GM11168 (cell line): ENCODE measurements around the gene COMMD10.

Experiments
- in situ Hi-C: fragments of 300-500 bp; cut with MboI; formaldehyde crosslinking; loops from one replicate; pipeline ENCODE4 v1.12.0; 2022; ENCODE audit warnings: low sequenced_read_pairs; ENCODE audit not compliant: unreplicated experiment

COMMD10 gene

DNA sequence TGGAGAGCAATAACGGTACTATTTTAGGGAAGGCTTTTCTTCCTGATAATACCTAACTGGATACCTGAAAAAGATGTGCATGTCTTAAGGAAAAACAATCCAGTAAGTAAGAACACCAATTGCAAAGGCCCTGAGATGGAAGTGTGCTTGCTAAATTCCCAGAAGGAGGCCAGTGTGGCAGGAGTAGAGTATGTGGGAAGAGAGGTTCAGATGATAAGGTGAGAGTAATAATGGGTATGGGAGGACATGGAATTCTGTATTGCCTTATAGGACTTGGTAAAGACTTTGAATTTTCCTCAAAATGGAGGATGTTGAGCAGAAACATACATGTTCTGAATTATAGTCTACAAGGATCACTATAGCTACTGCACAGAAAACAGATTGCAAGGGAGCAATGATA, 89.3 kb downstream of the COMMD10 start:
- in situ Hi-C loops = no loop called here

DNA sequence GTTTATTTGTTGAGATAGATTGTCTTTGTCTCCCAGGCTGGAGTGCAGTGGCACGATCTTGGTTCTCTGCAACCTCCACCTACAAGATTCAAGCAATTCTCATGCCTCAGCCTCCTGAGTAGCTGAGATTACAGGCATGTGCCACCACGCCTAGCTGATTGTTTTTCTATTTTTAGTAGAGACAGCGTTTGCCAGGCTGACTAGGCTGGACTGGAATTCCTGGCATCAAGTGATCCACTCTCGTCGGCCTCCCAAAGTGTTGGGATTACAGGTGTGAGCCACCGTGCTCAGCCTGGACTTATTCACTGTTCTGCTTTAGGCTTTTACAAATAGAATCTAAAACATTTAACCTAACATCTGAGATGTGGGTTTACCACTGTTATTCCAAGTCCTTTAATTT, 91.3 kb downstream of the COMMD10 start:
- in situ Hi-C loops = no loop called here

DNA sequence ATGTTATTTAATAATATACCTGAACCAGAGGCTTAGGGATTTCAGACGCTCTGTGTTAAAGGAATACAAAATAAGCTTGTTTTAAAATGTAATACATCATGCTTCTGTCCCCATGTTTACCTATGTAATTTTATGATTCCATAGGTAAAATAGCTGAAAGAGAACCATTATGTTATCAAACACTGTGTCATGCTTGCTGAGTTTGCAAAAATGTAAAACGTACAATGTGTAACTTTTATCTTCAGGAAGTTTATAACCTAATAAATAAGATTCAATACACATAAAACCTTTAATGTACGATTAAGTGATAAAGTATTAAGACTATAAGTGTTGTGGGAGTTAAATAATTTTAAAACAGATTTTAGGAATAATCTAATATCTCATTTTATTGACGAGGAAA, 94.1 kb downstream of the COMMD10 start:
- in situ Hi-C loops = no loop called here

DNA sequence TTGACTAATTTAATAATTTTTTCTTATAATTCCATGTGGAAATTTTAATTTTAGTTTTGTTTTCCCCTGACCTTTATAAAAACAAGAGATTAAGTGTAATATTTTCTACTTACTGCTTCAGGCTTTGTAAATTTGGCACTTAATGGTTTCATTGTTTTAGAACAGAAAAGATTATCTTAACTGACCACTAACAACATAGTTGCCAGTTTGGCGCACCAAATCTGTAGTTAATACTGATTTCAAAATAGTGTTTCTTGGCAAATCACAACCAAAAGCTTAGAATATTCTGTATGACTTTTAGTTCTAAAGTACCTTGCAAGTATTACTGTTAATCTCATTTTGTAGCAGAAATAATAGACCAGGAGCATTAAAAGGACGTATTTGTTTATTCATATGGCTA, 124.3 kb downstream of the COMMD10 start:
- in situ Hi-C loops = no loop called here

GRCh38 chr5:116212225-116212624, 127.4 kb downstream of the COMMD10 start:
- in situ Hi-C loops = no loop called here

DNA sequence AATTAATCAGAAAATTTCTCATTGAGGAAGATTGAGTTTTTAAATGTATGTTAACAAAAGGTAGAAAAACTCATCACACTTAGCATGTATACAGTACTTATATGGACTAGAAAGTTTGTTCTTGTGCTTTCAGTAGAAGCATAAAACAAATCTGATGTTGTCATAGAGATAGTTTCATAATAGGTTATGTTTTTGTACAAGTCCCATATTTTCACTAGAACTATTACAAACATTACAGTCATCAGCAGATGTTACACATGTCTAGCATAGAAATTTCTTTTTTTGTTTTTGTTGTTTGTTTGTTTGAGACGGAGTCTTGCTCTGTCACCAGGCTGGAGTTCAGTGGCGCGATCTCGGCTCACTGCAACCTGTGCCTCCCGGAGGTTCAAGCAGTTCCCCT, 131.4 kb downstream of the COMMD10 start:
- in situ Hi-C loops = no loop called here

- in situ Hi-C loops = no loop called here
Measured at GRCh38 chr5:116225281-116225922, 140.6 kb downstream of the COMMD10 start.

DNA sequence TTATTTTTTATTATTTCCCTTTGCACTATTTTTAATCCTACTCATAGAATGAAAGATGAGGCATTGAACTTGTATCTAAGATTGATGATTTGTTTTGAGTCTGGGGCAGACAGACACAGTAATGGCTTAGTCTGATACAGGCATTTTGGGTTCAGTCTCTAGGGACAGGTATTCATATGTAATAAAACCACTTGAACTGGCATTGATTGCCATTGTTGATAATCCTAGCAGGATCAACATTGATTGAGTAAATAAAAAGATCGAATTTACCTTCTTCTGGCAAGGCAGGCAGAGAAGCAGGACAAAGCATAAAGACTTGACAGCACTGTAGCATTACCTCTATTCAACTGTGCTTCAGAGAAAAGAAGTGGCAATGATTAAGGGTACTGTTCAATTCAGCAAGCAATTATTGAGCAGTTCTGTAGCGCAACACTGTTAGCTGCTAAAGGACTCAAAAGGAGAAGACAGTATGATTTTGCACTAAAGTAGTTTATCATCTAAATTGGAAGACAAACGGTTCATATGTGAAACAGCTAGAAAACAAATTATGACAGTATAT, 144.4 kb downstream of the COMMD10 start:
- in situ Hi-C loops = no loop called here

DNA sequence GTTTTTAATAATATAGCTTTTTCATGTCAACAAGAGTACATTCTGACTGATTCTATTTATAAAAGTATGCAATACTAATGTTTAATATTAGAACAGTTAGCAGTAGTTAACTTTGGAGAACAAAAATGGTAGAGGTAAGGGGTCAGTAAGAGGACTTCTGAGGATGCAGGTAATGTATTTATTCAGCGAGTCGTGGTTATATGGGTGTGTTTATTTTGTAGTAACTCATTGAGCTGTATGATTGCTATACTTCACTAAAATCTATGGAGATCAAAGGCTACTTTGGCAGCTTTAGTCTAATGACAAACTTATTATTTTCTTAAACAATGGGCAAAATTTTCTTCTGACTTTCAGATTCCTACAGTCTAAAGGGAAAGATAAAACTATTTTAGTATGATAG, 146.5 kb downstream of the COMMD10 start:
- in situ Hi-C loops = no loop called here

GRCh38 chr5:116234681-116235080, 149.9 kb downstream of the COMMD10 start:
- in situ Hi-C loops = no loop called here

GRCh38 chr5:116237917-116238500, 153.2 kb downstream of the COMMD10 start:
- in situ Hi-C loops = no loop called here

GRCh38 chr5:116242343-116242742, 157.5 kb downstream of the COMMD10 start:
- in situ Hi-C loops = no loop called here

DNA sequence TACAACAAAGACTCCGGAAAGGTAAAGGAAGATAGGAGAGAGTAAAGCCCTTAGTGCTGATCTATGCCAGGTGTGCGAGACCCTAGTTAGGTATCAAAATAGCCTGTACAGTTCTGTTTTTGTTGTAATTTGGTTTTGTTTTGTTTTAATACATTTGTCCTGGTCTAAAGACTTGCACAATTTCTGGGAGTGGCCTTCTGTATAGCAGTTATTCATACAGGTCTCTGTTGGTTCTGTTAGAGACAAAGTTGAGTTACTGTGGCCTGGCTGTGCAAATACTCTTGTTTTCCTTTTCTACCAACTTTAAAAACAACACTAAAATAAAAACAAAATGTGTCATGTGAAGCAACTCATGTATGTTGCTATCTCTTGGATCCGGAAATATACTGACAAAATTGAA, 163.6 kb downstream of the COMMD10 start:
- in situ Hi-C loops = no loop called here

DNA sequence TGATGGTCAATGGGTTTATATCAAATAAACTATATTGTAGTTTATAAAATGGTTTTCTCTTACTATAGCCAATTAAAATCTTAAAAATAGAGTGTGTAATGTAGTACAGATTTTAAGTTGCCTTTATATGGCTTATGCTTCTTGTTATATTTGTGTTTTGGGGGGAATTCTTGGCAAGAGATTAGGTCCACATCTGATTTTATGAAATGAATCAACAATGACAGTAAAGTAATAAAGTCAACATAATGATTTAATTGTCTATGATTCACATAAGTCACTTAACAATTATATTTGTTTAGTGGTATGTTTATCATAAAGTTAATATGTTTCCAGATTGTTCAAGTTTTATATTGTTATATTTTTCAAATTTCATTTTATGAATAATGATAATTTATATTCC, 164.8 kb downstream of the COMMD10 start:
- in situ Hi-C loops = no loop called here

- in situ Hi-C loops = no loop called here
Measured at GRCh38 chr5:116256717-116257116, 171.9 kb downstream of the COMMD10 start.

GRCh38 chr5:116265471-116265870, 180.6 kb downstream of the COMMD10 start:
- in situ Hi-C loops = no loop called here

DNA sequence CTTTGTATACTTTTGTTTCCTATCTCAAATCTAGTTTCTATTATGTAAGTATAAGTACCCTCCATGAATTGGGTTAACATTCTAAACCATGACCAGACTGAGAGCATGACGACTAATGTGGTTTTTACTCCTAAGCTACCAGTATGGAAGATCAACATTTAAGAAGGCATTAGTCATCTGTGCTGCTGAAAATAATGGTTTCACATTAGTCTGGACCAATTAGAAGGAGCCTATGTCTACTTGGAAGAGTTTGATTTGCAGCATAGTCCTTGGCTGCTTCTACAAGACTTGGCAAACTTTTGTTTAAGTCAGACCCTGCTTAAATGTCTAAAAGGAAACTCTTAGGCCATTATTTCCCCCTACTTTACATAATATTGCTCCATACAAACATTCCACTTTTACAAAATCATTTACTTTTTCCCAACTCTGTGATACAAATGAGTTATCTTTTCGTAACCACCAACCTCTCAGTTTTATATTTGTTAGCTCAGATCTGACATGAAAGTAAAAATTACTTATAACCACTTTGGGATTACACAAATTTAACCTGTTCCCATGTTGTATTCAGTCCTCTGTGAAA, 186.7 kb downstream of the COMMD10 start:
- in situ Hi-C loops = no loop called here

DNA sequence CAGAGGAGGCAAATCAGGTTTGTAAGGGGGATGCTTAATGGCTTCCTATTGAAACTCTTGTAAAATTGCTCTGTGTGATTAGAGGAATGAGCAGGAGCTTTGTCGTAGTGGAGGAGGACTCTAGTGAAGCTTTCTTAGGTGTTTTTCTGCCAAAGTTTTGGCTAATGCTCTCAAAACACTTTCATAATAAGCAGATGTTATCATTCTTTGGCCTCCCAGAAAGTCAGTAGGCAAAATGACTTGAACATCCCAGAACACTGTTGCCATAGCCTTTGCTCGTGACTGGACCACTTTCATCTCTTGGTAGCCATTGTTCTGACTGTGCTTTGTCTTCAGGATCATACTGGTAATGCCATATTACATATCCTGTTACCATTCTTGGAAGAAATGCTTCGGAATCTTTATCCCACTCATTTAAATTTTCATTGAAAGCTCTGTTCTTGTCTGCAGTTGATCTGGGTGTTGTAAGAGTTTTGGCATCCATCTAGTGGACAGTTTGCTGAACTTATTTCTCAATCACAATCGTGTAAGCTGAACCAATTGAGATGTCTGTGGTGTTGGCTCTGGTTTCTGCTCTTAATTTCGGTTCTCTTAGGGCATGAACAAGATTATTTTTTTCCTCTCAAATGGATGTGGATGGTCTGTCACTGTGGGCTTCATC, 187.6 kb downstream of the COMMD10 start:
- in situ Hi-C loops = no loop called here

DNA sequence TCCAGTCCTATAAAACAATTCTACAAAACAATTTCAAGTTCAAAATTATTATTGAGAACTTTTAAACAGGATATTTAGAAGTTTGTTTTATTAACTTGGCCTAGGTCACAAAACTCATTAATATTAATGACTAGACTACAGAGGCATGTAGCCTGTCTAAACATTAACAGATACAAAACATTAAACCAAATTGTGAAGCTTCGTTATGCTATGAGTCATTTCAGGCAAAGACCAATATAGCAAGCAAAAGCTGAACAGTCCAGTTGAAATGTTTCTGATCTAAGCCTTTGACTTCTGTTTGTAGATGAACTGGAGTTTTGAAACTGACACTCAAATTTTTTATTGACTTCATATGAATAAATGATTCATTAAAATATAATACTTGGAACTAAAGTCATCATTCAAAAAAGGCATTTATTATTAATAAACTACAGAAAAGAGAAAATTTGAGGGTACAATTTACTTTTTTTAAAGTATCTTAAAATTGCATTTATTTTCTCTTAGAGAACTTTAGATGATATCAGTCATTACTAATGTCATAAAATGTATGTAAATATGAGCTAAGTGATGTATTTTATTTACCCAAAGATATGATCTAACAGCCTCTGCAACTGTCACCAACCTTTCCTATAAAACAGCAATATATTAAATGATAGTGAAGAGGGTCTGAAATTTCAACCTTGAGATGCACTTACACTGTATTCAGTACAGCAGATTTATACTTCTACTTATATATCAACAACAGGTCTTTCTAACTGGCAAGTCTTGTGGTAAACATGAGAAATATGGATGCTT, 188.8 kb downstream of the COMMD10 start:
- in situ Hi-C loops = no loop called here

GRCh38 chr5:116274251-116274650, 189.4 kb downstream of the COMMD10 start:
- in situ Hi-C loops = no loop called here
